ENCODE measurements around the gene HIPK3.

- TF ChIP-seq CTCF (IDR thresholded peaks at IDR 0.05) (no peak), POLR2A (IDR thresholded peaks at IDR 0.05) (no peak), EP300 (IDR thresholded peaks at IDR 0.05) (no peak), POLR2AphosphoS5 (IDR thresholded peaks at IDR 0.05) (no peak)
Measured at GRCh38 chr11:33268945-33269540, 11.9 kb downstream of the HIPK3 start.
